Trophoblast cell (in vitro differentiated cells and primary cell): ENCODE data around the gene USP21.
A peak's percentile ranks its signal among the peaks of the same experiment; 100 is the strongest.

ENCODE experiments used
- DNase-seq, 2 donors: peaks; one replicate each; pipeline ENCODE4 v3.0.0-alpha.2; 2016
- H2AFZ ChIP-seq: 2 replicates; pipeline ENCODE4 v1.6.1; 2013; ENCODE audit warnings: low read length, moderate library complexity, mild to moderate bottlenecking; ENCODE audit not compliant: insufficient read depth, poor library complexity
- H2AK5ac ChIP-seq: 2 replicates; pipeline ENCODE4 v1.6.1; 2013; ENCODE audit warnings: mild to moderate bottlenecking, low read length
- H2BK120ac ChIP-seq: 2 replicates; pipeline ENCODE4 v1.6.1; 2013; ENCODE audit warnings: low read length, mild to moderate bottlenecking, moderate library complexity; ENCODE audit not compliant: insufficient read depth, poor library complexity
- H2BK12ac ChIP-seq: 2 replicates; pipeline ENCODE4 v1.6.1; 2013; ENCODE audit warnings: mild to moderate bottlenecking, low read length, moderate library complexity
- H2BK5ac ChIP-seq: 2 replicates; pipeline ENCODE4 v1.6.1; 2013; ENCODE audit warnings: low read length, low read depth, moderate library complexity, mild to moderate bottlenecking; ENCODE audit not compliant: poor library complexity
- H3K14ac ChIP-seq: 2 replicates; pipeline ENCODE4 v1.6.1; 2013; ENCODE audit warnings: mild to moderate bottlenecking, low read length
- H3K18ac ChIP-seq: 2 replicates; pipeline ENCODE4 v1.6.1; 2013; ENCODE audit warnings: mild to moderate bottlenecking, low read length
- H3K23ac ChIP-seq: 2 replicates; pipeline ENCODE4 v1.6.1; 2013; ENCODE audit warnings: low read length
- H3K27ac ChIP-seq: 2 replicates; pipeline ENCODE4 v1.5.1; 2013; ENCODE audit warnings: low read depth, mild to moderate bottlenecking, inconsistent platforms, low read length, moderate library complexity
- H3K27me3 ChIP-seq: 2 replicates; pipeline ENCODE4 v1.6.1; 2013; ENCODE audit warnings: inconsistent platforms, mild to moderate bottlenecking, low read length, moderate library complexity; ENCODE audit not compliant: insufficient read depth
- H3K36me3 ChIP-seq, 2 experiments: 1 replicate in 1 of 2; 2 replicates in 1 of 2; pipeline ENCODE4 v1.6.1; 2013; ENCODE audit warnings: low read length in 2 of 2, mild to moderate bottlenecking in 2 of 2, moderate library complexity in 1 of 2; ENCODE audit not compliant: insufficient read depth in 2 of 2, control insufficient read depth in 1 of 2
- H3K4ac ChIP-seq: 2 replicates; pipeline ENCODE4 v1.6.1; 2013; ENCODE audit warnings: low read depth, mild to moderate bottlenecking, low read length, moderate library complexity
- H3K4me1 ChIP-seq, 2 experiments: 1 replicate in 1 of 2; 2 replicates in 1 of 2; pipeline ENCODE4 v1.6.1; 2013; ENCODE audit warnings: low read length in 2 of 2, mild to moderate bottlenecking in 2 of 2, moderate library complexity in 1 of 2; ENCODE audit not compliant: insufficient read depth in 2 of 2, control insufficient read depth in 1 of 2
- H3K4me2 ChIP-seq: 2 replicates; pipeline ENCODE4 v1.6.1; 2013; ENCODE audit warnings: inconsistent platforms, mild to moderate bottlenecking, low read length, moderate library complexity
- H3K4me3 ChIP-seq: 2 replicates; pipeline ENCODE4 v1.5.1; 2013; ENCODE audit warnings: mild to moderate bottlenecking, low read depth, low read length, inconsistent platforms
- H3K79me1 ChIP-seq: one replicate; pipeline ENCODE4 v1.6.1; 2013; ENCODE audit warnings: low read length
- H3K79me2 ChIP-seq: 2 replicates; pipeline ENCODE4 v1.6.1; 2013; ENCODE audit warnings: low read length, mild to moderate bottlenecking; ENCODE audit not compliant: control insufficient read depth, insufficient read depth, poor library complexity
- H3K9ac ChIP-seq: 2 replicates; pipeline ENCODE4 v1.6.1; 2013; ENCODE audit warnings: mild to moderate bottlenecking, low read length
- H3K9me3 ChIP-seq: 2 replicates; pipeline ENCODE4 v1.6.1; 2013; ENCODE audit warnings: low read depth, mild to moderate bottlenecking, control low read depth, inconsistent platforms, low read length; ENCODE audit not compliant: insufficient read depth
- H4K12ac ChIP-seq: 2 replicates; pipeline ENCODE4 v1.6.1; 2013; ENCODE audit warnings: low read depth, mild to moderate bottlenecking, low read length, moderate library complexity
- H4K8ac ChIP-seq: 2 replicates; pipeline ENCODE4 v1.6.1; 2013; ENCODE audit warnings: low read depth, mild to moderate bottlenecking, low read length, moderate library complexity
- H4K91ac ChIP-seq: one replicate; pipeline ENCODE4 v1.6.1; 2013; ENCODE audit warnings: low read depth, mild to moderate bottlenecking, low read length, moderate library complexity
- WGBS: extraction: QIAGEN DNeasy Blood & Tissue Kit; methylation state at CpG from one replicate; pipeline ENCODE4 v1.1.7; 2013; ENCODE audit warnings: missing lambda C conversion rate; ENCODE audit not compliant: insufficient read length, insufficient coverage; ENCODE audit errors: extremely low coverage; 5-methylcytosine and 5-hydroxymethylcytosine counted together

USP21 gene

GRCh38 chr1:161180639-161181038 is 21.3 kb downstream of the USP21 start:
- no peak overlapping the region for H3K23ac ChIP-seq
- H4K91ac ChIP-seq, result no peak overlapping the region
- H3K4me3 ChIP-seq, result no peak overlapping the region
- DNase-seq, result no peak
- H3K4me2 ChIP-seq, result no peak overlapping the region
- H3K79me1 ChIP-seq, result peaks cover 8% of the 10 kb centered on the region
- WGBS, result no CpG with 5 or more reads among the region's 1 CpG
- peaks cover 6 to 8% of the 10 kb centered on the region in 2 experiments for H3K4me1 ChIP-seq
- no peak overlapping the region for H2AFZ ChIP-seq
- no peak overlapping the region for H2BK5ac ChIP-seq
- no peak overlapping the region for H2BK120ac ChIP-seq
- no peak overlapping the region for H2BK12ac ChIP-seq
- H3K36me3 ChIP-seq, result peaks cover under 1 to 1% of the 10 kb centered on the region in 2 experiments
- H3K18ac ChIP-seq, result no peak overlapping the region
- H3K27ac ChIP-seq, result no peak overlapping the region
- no peak overlapping the region for H3K9ac ChIP-seq
- H4K12ac ChIP-seq, result no peak overlapping the region
- no peak overlapping the region for H3K14ac ChIP-seq
- H4K8ac ChIP-seq, result no peak overlapping the region
- peaks cover 8% of the 10 kb centered on the region for H3K79me2 ChIP-seq
- no peak overlapping the region for H3K4ac ChIP-seq
- H3K9me3 ChIP-seq, result no peaks in the 10 kb centered on the region
- H2AK5ac ChIP-seq, result no peak overlapping the region
- no peaks in the 10 kb centered on the region for H3K27me3 ChIP-seq

GRCh38 chr1:161182214-161182613 is 22.9 kb downstream of the USP21 start:
- no peak overlapping the region for H2BK120ac ChIP-seq
- no peak overlapping the region for H2BK5ac ChIP-seq
- no peak overlapping the region for H4K91ac ChIP-seq
- no CpG with 5 or more reads among the region's 1 CpG for WGBS
- H3K4me1 ChIP-seq, result peaks cover 0 to 4% of the 10 kb centered on the region in 2 experiments
- DNase-seq, result peak in 1 of 2 donors; percentile 53
- no peak overlapping the region for H2AK5ac ChIP-seq
- no peak overlapping the region for H3K18ac ChIP-seq
- no peak overlapping the region for H3K4me2 ChIP-seq
- H3K9me3 ChIP-seq, result no peaks in the 10 kb centered on the region
- H3K79me2 ChIP-seq, result peaks cover 3% of the 10 kb centered on the region
- H2BK12ac ChIP-seq, result no peak overlapping the region
- no peak overlapping the region for H3K14ac ChIP-seq
- H3K4ac ChIP-seq, result no peak overlapping the region
- H3K23ac ChIP-seq, result no peak overlapping the region
- peaks cover 5% of the 10 kb centered on the region for H3K79me1 ChIP-seq
- H3K27me3 ChIP-seq, result no peaks in the 10 kb centered on the region
- H3K9ac ChIP-seq, result no peak overlapping the region
- no peaks in the 10 kb centered on the region for H3K36me3 ChIP-seq
- H2AFZ ChIP-seq, result no peak overlapping the region
- no peak overlapping the region for H4K12ac ChIP-seq
- no peak overlapping the region for H4K8ac ChIP-seq
- no peak overlapping the region for H3K4me3 ChIP-seq
- no peak overlapping the region for H3K27ac ChIP-seq

GRCh38 chr1:161185282-161185682 is 26.0 kb downstream of the USP21 start:
- Histone ChIP-seq H3K27ac (no peak overlapping the region), H3K79me2 (no peaks in the 10 kb centered on the region), H4K8ac (no peak overlapping the region), H2BK120ac (no peak overlapping the region), H2AK5ac (no peak overlapping the region), H3K18ac (no peak overlapping the region), H3K79me1 (no peaks in the 10 kb centered on the region), H3K9me3 (no peaks in the 10 kb centered on the region), H2BK12ac (no peak overlapping the region), H2BK5ac (no peak overlapping the region), H4K91ac (no peak overlapping the region), H3K4me1 (no peaks in the 10 kb centered on the region), H2AFZ (no peak overlapping the region), H3K4me3 (no peak overlapping the region), H3K23ac (no peak overlapping the region), H4K12ac (no peak overlapping the region), H3K14ac (no peak overlapping the region), H3K36me3 (no peaks in the 10 kb centered on the region), H3K4ac (no peak overlapping the region), H3K4me2 (no peak overlapping the region), H3K27me3 (no peaks in the 10 kb centered on the region), H3K9ac (no peak overlapping the region)
- peak in 1 of 2 donors; percentile 37 for DNase-seq
- WGBS, result no CpG with 5 or more reads among the region's 3 CpGs

- Histone ChIP-seq H4K8ac (no peak overlapping the region), H3K4me3 (no peak overlapping the region), H3K9ac (no peak overlapping the region), H2BK120ac (no peak overlapping the region), H3K27ac (no peak overlapping the region), H2BK5ac (no peak overlapping the region), H3K79me2 (no peaks in the 10 kb centered on the region), H3K9me3 (no peaks in the 10 kb centered on the region), H3K79me1 (no peaks in the 10 kb centered on the region), H3K27me3 (no peaks in the 10 kb centered on the region), H3K18ac (no peak overlapping the region), H4K91ac (no peak overlapping the region), H3K4ac (no peak overlapping the region), H2BK12ac (no peak overlapping the region), H3K4me2 (no peak overlapping the region), H2AFZ (no peak overlapping the region), H4K12ac (no peak overlapping the region), H2AK5ac (no peak overlapping the region), H3K14ac (no peak overlapping the region), H3K36me3 (no peaks in the 10 kb centered on the region), H3K4me1 (no peaks in the 10 kb centered on the region), H3K23ac (no peak overlapping the region)
- WGBS, result no CpG with 5 or more reads among the region's 2 CpGs
- peak in 1 of 2 donors; percentile 20 for DNase-seq
Measured at GRCh38 chr1:161185732-161186311, 26.5 kb downstream of the USP21 start.
